Gastrocnemius medialis (tissue), 4 donors: ENCODE data around the gene MT1E.

Source experiments
- POLR2A ChIP-seq, 2 donors: fragments of 450-650 bp; IDR thresholded peaks; one replicate each; pipeline ENCODE4 v1.6.1; 2017; ENCODE audit warnings: antibody characterized with exemption in 2 of 2, mild to moderate bottlenecking in 2 of 2, moderate library complexity in 2 of 2
- TF ChIP-seq, protein P1 (sequence below), 5 experiments: fragments of 450-650 bp in 3 of 5; fragments of 200-600 bp in 2 of 5; sonication (generic) in 2 of 5; IDR thresholded peaks in 4 of 5; conservative IDR thresholded peaks in 1 of 5; 1 replicate in 4 of 5; 2 replicates in 1 of 5; pipeline ENCODE4 v1.5.1; 2016 to 2019; ENCODE audit warnings: antibody characterized with exemption in 5 of 5, mild to moderate bottlenecking in 3 of 5, moderate library complexity in 3 of 5

DNA sequence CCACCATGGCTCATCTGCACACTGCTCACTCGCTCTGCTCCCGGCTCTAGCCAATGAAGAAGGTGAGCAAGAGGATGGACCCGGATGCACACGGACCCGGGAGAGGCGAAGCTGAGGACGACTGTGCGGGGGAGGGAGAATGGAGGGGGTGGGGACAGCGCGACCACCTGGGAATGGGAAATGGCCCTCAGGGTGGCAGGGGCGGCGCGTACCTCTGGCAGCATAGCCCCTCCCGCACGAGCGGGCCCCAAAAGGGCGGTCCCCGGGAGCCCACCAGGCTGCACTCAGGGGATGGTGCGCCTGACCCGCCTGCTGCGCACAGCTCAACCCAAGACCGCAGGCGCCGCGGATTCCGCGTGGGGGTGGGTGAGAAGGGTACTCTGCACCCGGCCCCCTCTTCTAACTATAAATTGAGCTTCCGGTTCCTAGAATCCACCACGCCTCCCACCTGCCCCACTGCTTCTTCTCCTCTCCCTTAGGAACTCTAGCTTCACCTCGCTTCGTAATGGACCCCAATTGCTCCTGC lies 50.2 kb downstream of the MT1E start:
- TF ChIP-seq, protein P1, sequence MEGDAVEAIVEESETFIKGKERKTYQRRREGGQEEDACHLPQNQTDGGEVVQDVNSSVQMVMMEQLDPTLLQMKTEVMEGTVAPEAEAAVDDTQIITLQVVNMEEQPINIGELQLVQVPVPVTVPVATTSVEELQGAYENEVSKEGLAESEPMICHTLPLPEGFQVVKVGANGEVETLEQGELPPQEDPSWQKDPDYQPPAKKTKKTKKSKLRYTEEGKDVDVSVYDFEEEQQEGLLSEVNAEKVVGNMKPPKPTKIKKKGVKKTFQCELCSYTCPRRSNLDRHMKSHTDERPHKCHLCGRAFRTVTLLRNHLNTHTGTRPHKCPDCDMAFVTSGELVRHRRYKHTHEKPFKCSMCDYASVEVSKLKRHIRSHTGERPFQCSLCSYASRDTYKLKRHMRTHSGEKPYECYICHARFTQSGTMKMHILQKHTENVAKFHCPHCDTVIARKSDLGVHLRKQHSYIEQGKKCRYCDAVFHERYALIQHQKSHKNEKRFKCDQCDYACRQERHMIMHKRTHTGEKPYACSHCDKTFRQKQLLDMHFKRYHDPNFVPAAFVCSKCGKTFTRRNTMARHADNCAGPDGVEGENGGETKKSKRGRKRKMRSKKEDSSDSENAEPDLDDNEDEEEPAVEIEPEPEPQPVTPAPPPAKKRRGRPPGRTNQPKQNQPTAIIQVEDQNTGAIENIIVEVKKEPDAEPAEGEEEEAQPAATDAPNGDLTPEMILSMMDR (IDR thresholded peaks at IDR 0.05 in 4 of 5, conservative IDR thresholded peaks at IDR 0.05 in 1 of 5): no peak
- TF ChIP-seq POLR2A (IDR thresholded peaks at IDR 0.05): no peak
